ENCODE measurements around the gene CENPB.
"Not testable (repeated sequence)": the region's sequence is repeated elsewhere in the genome, so short reads cannot be mapped to it uniquely, and the experiment has no call there.

The CENPB gene

GRCh38 chr20:3797592-3798372 is 11.2 kb upstream of the CENPB start:
- H3K4me1 ChIP-seq (ENCODE audit: insufficient read depth, low read length), result peaks cover 25% of the 10 kb centered on the region; the same call in 1 of the 2 replicates
- no peak overlapping the region for H3K27ac ChIP-seq (ENCODE audit: low read length)
- H3K9me3 ChIP-seq (ENCODE audit: insufficient read depth, low read depth, low read length), result no peaks in the 10 kb centered on the region
- peak overlapping the region; percentile 82 for H3K4me3 ChIP-seq (ENCODE audit: low read length)
- peaks cover 7% of the 10 kb centered on the region; the same call in 1 of the 2 replicates for H3K27me3 ChIP-seq (ENCODE audit: insufficient read depth, low read length)
- H3K9ac ChIP-seq (ENCODE audit: low read depth, low read length), result no peak overlapping the region; the same call in 1 of the 2 replicates
- H3K36me3 ChIP-seq (ENCODE audit: insufficient read depth, low read depth, low read length), result peaks cover 27% of the 10 kb centered on the region

- Histone ChIP-seq H3K27me3 (ENCODE audit: insufficient read depth, low read length) (peaks cover 7% of the 10 kb centered on the region; the same call in 1 of the 2 replicates), H3K9ac (ENCODE audit: low read depth, low read length) (peak overlapping the region; percentile 73), H3K27ac (ENCODE audit: low read length) (no peak overlapping the region), H3K36me3 (ENCODE audit: insufficient read depth, low read depth, low read length) (peaks cover 21% of the 10 kb centered on the region), H3K9me3 (ENCODE audit: insufficient read depth, low read depth, low read length) (no peaks in the 10 kb centered on the region), H3K4me3 (ENCODE audit: low read length) (peak overlapping the region; percentile 82), H3K4me1 (ENCODE audit: insufficient read depth, low read length) (peaks cover 25% of the 10 kb centered on the region; the same call in 1 of the 2 replicates)
These were observed 10.6 kb upstream of the CENPB start for GRCh38 chr20:3797226-3797545.

GRCh38 chr20:3796477-3797225 is 10.1 kb upstream of the CENPB start:
- Histone ChIP-seq H3K27me3 (ENCODE audit: insufficient read depth, low read length) (peaks cover 7% of the 10 kb centered on the region; the same call in 1 of the 2 replicates), H3K4me1 (ENCODE audit: insufficient read depth, low read length) (peaks cover 25% of the 10 kb centered on the region; the same call in 1 of the 2 replicates), H3K27ac (ENCODE audit: low read length) (no peak overlapping the region), H3K9me3 (ENCODE audit: insufficient read depth, low read depth, low read length) (no peaks in the 10 kb centered on the region), H3K36me3 (ENCODE audit: insufficient read depth, low read depth, low read length) (peaks cover 16% of the 10 kb centered on the region), H3K4me3 (ENCODE audit: low read length) (peak overlapping the region; percentile 82), H3K9ac (ENCODE audit: low read depth, low read length) (peak overlapping the region; percentile 73)

- Histone ChIP-seq H3K4me3 (ENCODE audit: low read length) (peak within 1 kb of the TSS; percentile 92), H3K27ac (ENCODE audit: low read length) (no peak within 1 kb of the TSS), H3K4me1 (ENCODE audit: insufficient read depth, low read length) (peaks cover 25% of the 10 kb centered on the region; the same call in 1 of the 2 replicates), H3K9ac (ENCODE audit: low read depth, low read length) (peak within 1 kb of the TSS; percentile 83), H3K36me3 (ENCODE audit: insufficient read depth, low read depth, low read length) (peaks cover 7% of the 10 kb centered on the region), H3K27me3 (ENCODE audit: insufficient read depth, low read length) (peaks cover 7% of the 10 kb centered on the region; the same call in 1 of the 2 replicates), H3K9me3 (ENCODE audit: insufficient read depth, low read depth, low read length) (no peaks in the 10 kb centered on the region)
These were observed 9.2 kb upstream of the CENPB start, which contains the start of gene CDC25B for GRCh38 chr20:3795511-3796468. Gene CDC25B, plus strand, starts transcription at chr20:3796310. Its CDS starts 222 bp downstream, at chr20:3796532.

- Histone ChIP-seq H3K27me3 (ENCODE audit: insufficient read depth, low read length) (peaks cover 7% of the 10 kb centered on the region; the same call in 1 of the 2 replicates), H3K4me3 (ENCODE audit: low read length) (peak overlapping the region; percentile 92; the same call in 1 of the 2 replicates), H3K4me1 (ENCODE audit: insufficient read depth, low read length) (peaks cover 18% of the 10 kb centered on the region; the same call in 1 of the 2 replicates), H3K9me3 (ENCODE audit: insufficient read depth, low read depth, low read length) (no peaks in the 10 kb centered on the region), H3K36me3 (ENCODE audit: insufficient read depth, low read depth, low read length) (peaks cover 6% of the 10 kb centered on the region; the same call in 1 of the 2 replicates), H3K9ac (ENCODE audit: low read depth, low read length) (no peak overlapping the region; the same call in 1 of the 2 replicates), H3K27ac (ENCODE audit: low read length) (no peak overlapping the region)
These were observed 8.3 kb upstream of the CENPB start for GRCh38 chr20:3794701-3795420.

- not testable (repeated sequence) for H3K4me3 ChIP-seq (ENCODE audit: low read length); H3K9me3 ChIP-seq (ENCODE audit: insufficient read depth, low read depth, low read length); H3K36me3 ChIP-seq (ENCODE audit: insufficient read depth, low read depth, low read length); H3K9ac ChIP-seq (ENCODE audit: low read depth, low read length); H3K27me3 ChIP-seq (ENCODE audit: insufficient read depth, low read length); H3K27ac ChIP-seq (ENCODE audit: low read length)
- H3K4me1 ChIP-seq (ENCODE audit: insufficient read depth, low read length), result peaks cover 16% of the 10 kb centered on the region; the same call in 1 of the 2 replicates
These were observed 7.6 kb upstream of the CENPB start for GRCh38 chr20:3794168-3794567.

- H3K4me1 ChIP-seq (ENCODE audit: insufficient read depth, low read length); H3K9me3 ChIP-seq (ENCODE audit: insufficient read depth, low read depth, low read length); H3K9ac ChIP-seq (ENCODE audit: low read depth, low read length); H3K27ac ChIP-seq (ENCODE audit: low read length); H3K36me3 ChIP-seq (ENCODE audit: insufficient read depth, low read depth, low read length); H3K4me3 ChIP-seq (ENCODE audit: low read length): not testable (repeated sequence)
- peaks cover 14% of the 10 kb centered on the region for H3K27me3 ChIP-seq (ENCODE audit: insufficient read depth, low read length)
These were observed 2.7 kb upstream of the CENPB start for GRCh38 chr20:3789201-3789600.

GRCh38 chr20:3788685-3789155 is 2.2 kb upstream of the CENPB start:
- H3K36me3 ChIP-seq (ENCODE audit: insufficient read depth, low read depth, low read length), result peaks cover 7% of the 10 kb centered on the region; the same call in 1 of the 2 replicates
- peaks cover 6% of the 10 kb centered on the region; the same call in 1 of the 2 replicates for H3K4me1 ChIP-seq (ENCODE audit: insufficient read depth, low read length)
- no peak overlapping the region for H3K9ac ChIP-seq (ENCODE audit: low read depth, low read length)
- no peaks in the 10 kb centered on the region for H3K9me3 ChIP-seq (ENCODE audit: insufficient read depth, low read depth, low read length)
- no peak overlapping the region for H3K27ac ChIP-seq (ENCODE audit: low read length)
- peaks cover 14% of the 10 kb centered on the region for H3K27me3 ChIP-seq (ENCODE audit: insufficient read depth, low read length)
- no peak overlapping the region for H3K4me3 ChIP-seq (ENCODE audit: low read length)

- H3K4me3 ChIP-seq (ENCODE audit: low read length), result peak overlapping the region; percentile 59
- H3K27me3 ChIP-seq (ENCODE audit: insufficient read depth, low read length), result peaks cover 14% of the 10 kb centered on the region
- H3K4me1 ChIP-seq (ENCODE audit: insufficient read depth, low read length), result peaks cover 6% of the 10 kb centered on the region; the same call in 1 of the 2 replicates
- peaks cover 7% of the 10 kb centered on the region; the same call in 1 of the 2 replicates for H3K36me3 ChIP-seq (ENCODE audit: insufficient read depth, low read depth, low read length)
- H3K9ac ChIP-seq (ENCODE audit: low read depth, low read length), result no peak overlapping the region
- no peak overlapping the region for H3K27ac ChIP-seq (ENCODE audit: low read length)
- H3K9me3 ChIP-seq (ENCODE audit: insufficient read depth, low read depth, low read length), result no peaks in the 10 kb centered on the region
These were observed 929 bp upstream of the CENPB start for GRCh38 chr20:3787324-3788014.

- H3K36me3 ChIP-seq (ENCODE audit: insufficient read depth, low read depth, low read length), result peaks cover 7% of the 10 kb centered on the region; the same call in 1 of the 2 replicates
- H3K4me3 ChIP-seq (ENCODE audit: low read length), result peak overlapping the region; percentile 83
- peak overlapping the region; percentile 80 for H3K9ac ChIP-seq (ENCODE audit: low read depth, low read length)
- H3K9me3 ChIP-seq (ENCODE audit: insufficient read depth, low read depth, low read length), result no peaks in the 10 kb centered on the region
- no peak overlapping the region for H3K27ac ChIP-seq (ENCODE audit: low read length)
- peaks cover 9% of the 10 kb centered on the region; the same call in 1 of the 2 replicates for H3K4me1 ChIP-seq (ENCODE audit: insufficient read depth, low read length)
- H3K27me3 ChIP-seq (ENCODE audit: insufficient read depth, low read length), result peaks cover 14% of the 10 kb centered on the region
These were observed 435 bp downstream of the CENPB start for GRCh38 chr20:3786126-3786484.

Measured in iPS-20b (cell line).